Parathyroid adenoma (tissue), 2 donors: Measurements from ENCODE around the gene STK24.

Source experiments
- H2AFZ ChIP-seq: fragments of 300-600 bp; sonication (generic); one replicate; pipeline ENCODE4 v1.7.0; 2017; ENCODE audit warnings: antibody characterized with exemption, mild to moderate bottlenecking
- H3K27ac ChIP-seq: fragments of 300-600 bp; sonication (generic); one replicate; pipeline ENCODE4 v1.7.0; 2017
- H3K27me3 ChIP-seq: fragments of 300-600 bp; sonication (generic); one replicate; pipeline ENCODE4 v1.7.0; 2017; ENCODE audit warnings: low read length; ENCODE audit not compliant: control insufficient read depth, insufficient read depth
- H3K36me3 ChIP-seq: fragments of 300-600 bp; sonication (generic); one replicate; pipeline ENCODE4 v1.7.0; 2017; ENCODE audit warnings: low read length; ENCODE audit not compliant: control insufficient read depth, insufficient read depth
- H3K4me1 ChIP-seq: fragments of 300-600 bp; sonication (generic); one replicate; pipeline ENCODE4 v1.7.0; 2017; ENCODE audit warnings: control low read depth
- H3K4me2 ChIP-seq: fragments of 300-600 bp; sonication (generic); one replicate; pipeline ENCODE4 v1.7.0; 2017; ENCODE audit warnings: low read length
- H3K4me3 ChIP-seq: fragments of 300-600 bp; sonication (generic); one replicate; pipeline ENCODE4 v1.7.0; 2017; ENCODE audit warnings: low read depth, low read length
- H3K79me2 ChIP-seq: fragments of 300-600 bp; sonication (generic); one replicate; pipeline ENCODE4 v1.7.0; 2017; ENCODE audit warnings: control low read depth
- H3K9ac ChIP-seq: fragments of 300-600 bp; sonication (generic); one replicate; pipeline ENCODE4 v1.7.0; 2017; ENCODE audit warnings: mild to moderate bottlenecking
- H3K9me3 ChIP-seq: fragments of 300-600 bp; sonication (generic); one replicate; pipeline ENCODE4 v1.7.0; 2017; ENCODE audit warnings: low read length; ENCODE audit not compliant: control insufficient read depth
- CTCF ChIP-seq: fragments of 300-600 bp; sonication (generic); IDR thresholded peaks from one replicate; pipeline ENCODE4 v1.7.0; 2017; ENCODE audit warnings: antibody characterized with exemption, mild to moderate bottlenecking
- donor health status: primary hyperparathyroidism.

STK24 gene

DNA sequence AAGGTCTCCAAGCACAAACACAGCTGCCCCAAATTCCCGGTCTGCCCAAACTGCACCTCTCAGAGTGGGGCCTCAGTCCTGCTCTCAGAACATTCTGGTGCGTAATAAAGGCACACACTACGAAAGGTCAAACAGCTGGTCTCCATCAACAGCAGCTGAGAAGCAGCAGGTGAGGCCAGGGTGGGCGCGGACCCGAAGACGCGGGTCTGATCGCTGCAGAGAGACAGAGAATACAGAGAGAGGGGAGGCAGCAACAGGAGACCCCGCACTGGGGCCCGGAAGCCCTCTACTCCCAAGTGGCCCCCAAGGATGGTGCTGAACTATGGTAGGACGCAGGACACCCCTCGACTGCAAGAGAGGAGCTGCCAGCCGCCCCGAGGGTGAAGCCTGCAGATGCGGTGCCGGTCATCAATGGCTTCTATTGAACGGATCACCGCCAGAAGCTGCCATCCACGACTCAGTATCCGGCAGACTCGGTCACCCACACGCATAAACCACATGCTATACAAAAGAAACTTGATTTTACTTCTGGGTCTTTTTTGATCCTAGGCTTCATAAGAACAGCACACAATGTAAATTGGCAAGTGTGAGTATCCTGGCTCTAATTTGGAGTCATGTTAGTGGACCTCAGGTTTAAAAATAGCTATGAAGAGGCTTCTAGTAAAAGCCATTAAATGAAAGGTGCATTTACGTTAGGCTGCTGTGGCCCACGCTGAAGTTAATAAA lies 33.4 kb downstream of the STK24 start:
- no peak overlapping the region for H3K9ac ChIP-seq
- H3K4me3 ChIP-seq: no peak overlapping the region
- H3K4me2 ChIP-seq: no peak overlapping the region
- no peaks in the 10 kb centered on the region for H3K36me3 ChIP-seq
- no peak overlapping the region for H3K27ac ChIP-seq
- H3K79me2 ChIP-seq: peaks cover 33% of the 10 kb centered on the region
- H2AFZ ChIP-seq: no peak overlapping the region
- no peaks in the 10 kb centered on the region for H3K27me3 ChIP-seq
- no peaks in the 10 kb centered on the region for H3K9me3 ChIP-seq
- no peaks in the 10 kb centered on the region for H3K4me1 ChIP-seq
- TF ChIP-seq CTCF: no peak

DNA sequence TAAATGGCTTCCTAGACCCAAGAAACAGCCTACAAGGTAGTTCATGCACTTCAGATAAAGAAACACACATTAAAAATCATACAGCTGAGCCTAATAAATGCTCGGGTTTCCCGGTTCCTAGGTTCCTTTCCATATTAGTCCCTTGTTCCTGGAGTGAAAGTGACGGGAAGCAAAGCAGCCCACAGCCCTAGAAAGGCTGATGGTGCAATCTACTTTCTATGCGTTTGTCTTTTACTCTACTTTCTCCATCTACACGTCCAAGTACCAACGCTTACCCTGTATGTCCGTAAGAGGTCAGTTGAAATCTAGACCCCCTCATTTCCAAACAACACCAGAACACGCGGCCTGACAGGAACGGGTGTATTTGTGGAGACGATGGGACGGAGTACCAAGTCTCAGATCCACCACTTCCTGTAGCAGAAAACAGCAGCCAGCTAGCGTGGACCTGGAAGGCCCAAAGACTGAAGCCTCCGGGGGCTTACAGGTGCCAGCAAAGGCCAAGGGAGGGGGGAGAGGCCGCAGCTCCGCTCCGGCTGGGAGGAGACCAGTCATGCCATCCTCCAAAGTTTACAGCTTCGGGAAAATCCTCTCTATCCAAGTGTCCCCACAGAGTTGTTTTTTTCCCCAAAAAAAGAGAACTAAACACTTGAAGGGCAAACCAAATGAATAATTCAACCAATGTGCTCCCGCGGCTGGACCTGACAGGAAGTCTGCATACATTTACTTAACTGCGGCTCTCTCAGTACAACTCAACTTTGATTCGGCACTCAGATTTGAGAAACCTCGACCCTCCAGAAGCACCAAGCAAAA lies 34.1 kb downstream of the STK24 start:
- H3K27ac ChIP-seq: no peak overlapping the region
- H3K4me2 ChIP-seq: no peak overlapping the region
- no peaks in the 10 kb centered on the region for H3K9me3 ChIP-seq
- no peak overlapping the region for H3K4me3 ChIP-seq
- no peaks in the 10 kb centered on the region for H3K4me1 ChIP-seq
- no peaks in the 10 kb centered on the region for H3K36me3 ChIP-seq
- H2AFZ ChIP-seq: no peak overlapping the region
- no peak for TF ChIP-seq CTCF
- no peak overlapping the region for H3K9ac ChIP-seq
- H3K27me3 ChIP-seq: no peaks in the 10 kb centered on the region
- H3K79me2 ChIP-seq: peaks cover 36% of the 10 kb centered on the region

DNA sequence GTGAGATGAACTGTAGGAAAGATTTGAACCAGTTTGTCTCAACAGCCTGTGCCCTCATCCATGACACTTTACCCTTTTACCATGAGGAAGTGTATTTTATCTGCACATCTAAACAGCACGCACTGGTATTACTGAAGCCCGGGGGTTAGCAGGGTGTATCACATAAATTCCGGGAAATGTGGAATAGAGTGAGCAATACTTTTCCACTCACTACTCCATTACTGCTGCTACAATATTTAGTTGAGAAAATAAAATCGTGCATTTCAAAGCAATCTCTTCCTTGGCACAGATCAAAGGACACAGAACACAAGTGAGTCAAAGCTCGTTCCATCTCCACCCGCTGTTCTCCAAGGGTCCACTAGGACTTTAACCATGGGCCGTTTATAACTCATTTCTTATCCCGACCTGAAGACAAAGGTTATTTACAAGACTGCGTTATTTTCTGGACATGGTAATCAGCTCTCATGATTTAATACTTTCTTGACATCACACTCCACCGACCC lies 35.2 kb downstream of the STK24 start:
- no peak overlapping the region for H3K9ac ChIP-seq
- no peak for TF ChIP-seq CTCF

GRCh38 chr13:98541191-98541590 lies 35.7 kb downstream of the STK24 start:
- no peak overlapping the region for H3K4me2 ChIP-seq
- no peak overlapping the region for H3K9ac ChIP-seq
- no peaks in the 10 kb centered on the region for H3K36me3 ChIP-seq
- H3K4me3 ChIP-seq: no peak overlapping the region
- no peak overlapping the region for H3K27ac ChIP-seq
- no peak overlapping the region for H2AFZ ChIP-seq
- H3K79me2 ChIP-seq: peaks cover 43% of the 10 kb centered on the region
- H3K9me3 ChIP-seq: no peaks in the 10 kb centered on the region
- no peaks in the 10 kb centered on the region for H3K27me3 ChIP-seq
- TF ChIP-seq CTCF: no peak
- peaks cover 3% of the 10 kb centered on the region for H3K4me1 ChIP-seq

More for the DNA sequence above, 35.2 kb downstream of the STK24 start:
- no peak overlapping the region for H2AFZ ChIP-seq
- no peaks in the 10 kb centered on the region for H3K9me3 ChIP-seq
- H3K4me1 ChIP-seq: no peaks in the 10 kb centered on the region
- H3K4me3 ChIP-seq: no peak overlapping the region
- no peak overlapping the region for H3K27ac ChIP-seq
- H3K36me3 ChIP-seq: no peaks in the 10 kb centered on the region
- H3K27me3 ChIP-seq: no peaks in the 10 kb centered on the region
- no peak overlapping the region for H3K4me2 ChIP-seq
- peaks cover 47% of the 10 kb centered on the region for H3K79me2 ChIP-seq
